Coronary artery (tissue), 2 donors: ENCODE measurements around the gene GAL3ST2.
"Not testable (repeated sequence)": the region's sequence is repeated elsewhere in the genome, so short reads cannot be mapped to it uniquely, and the experiment has no call there.

ENCODE experiments used
- DNase-seq: peaks from one replicate; pipeline ENCODE4 v3.0.0-alpha.2; 2017; ENCODE audit warnings: low spot score
- H3K27ac ChIP-seq, 2 donors: fragments of 200-600 bp; sonication (generic); one replicate each; pipeline ENCODE4 v1.5.1; 2016 to 2019
- H3K4me3 ChIP-seq: fragments of 200-600 bp; sonication (generic); 2 replicates; pipeline ENCODE4 v1.5.1; 2016; ENCODE audit warnings: mild to moderate bottlenecking, moderate library complexity
- TF ChIP-seq, protein P1 (sequence below): fragments of 200-600 bp; sonication (generic); IDR thresholded peaks from one replicate; pipeline ENCODE4 v1.5.1; 2019; ENCODE audit warnings: antibody characterized with exemption

GAL3ST2 gene

DNA sequence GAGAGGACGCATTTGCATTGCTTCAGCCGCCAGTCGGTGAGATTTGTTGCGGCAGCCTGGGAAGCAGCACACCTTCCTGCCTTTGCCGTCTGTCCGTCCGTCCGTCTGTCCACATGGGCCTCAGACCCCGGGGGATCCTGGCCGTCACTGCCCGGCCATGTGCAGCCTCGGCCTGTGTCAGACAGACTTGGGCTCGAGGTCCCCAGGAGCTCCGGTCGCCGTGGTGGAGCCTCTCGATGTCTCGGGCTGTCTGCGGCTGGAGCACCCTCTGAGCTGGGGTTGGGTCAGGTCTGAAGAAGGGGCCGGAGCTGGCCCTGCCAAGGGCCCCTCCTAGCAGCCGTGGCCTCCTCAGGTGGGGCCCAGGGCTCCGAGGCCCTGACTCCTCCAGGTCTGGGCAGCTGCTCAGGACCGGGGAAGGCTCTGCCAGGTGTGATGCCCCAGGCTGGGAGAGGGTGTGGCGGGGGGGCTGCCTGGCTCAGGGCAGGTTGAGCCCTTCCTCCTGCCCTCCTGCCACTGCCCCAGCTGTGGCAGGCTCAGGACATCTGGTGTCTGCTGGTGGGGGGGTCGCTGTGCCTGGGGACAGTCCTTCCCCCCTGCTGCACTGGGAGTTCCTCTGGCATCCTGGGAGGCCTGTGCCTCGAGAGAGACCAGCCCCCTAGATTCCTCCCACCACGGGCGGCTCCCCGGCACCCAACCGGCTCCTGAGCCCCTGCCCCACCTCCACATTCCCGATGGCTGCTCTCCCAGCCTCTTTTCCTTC, 44.2 kb downstream of the GAL3ST2 start:
- DNase-seq = peak; percentile 65
- Histone ChIP-seq H3K4me3 (no peak overlapping the region), H3K27ac (no peak overlapping the region)
- TF ChIP-seq, protein P1, sequence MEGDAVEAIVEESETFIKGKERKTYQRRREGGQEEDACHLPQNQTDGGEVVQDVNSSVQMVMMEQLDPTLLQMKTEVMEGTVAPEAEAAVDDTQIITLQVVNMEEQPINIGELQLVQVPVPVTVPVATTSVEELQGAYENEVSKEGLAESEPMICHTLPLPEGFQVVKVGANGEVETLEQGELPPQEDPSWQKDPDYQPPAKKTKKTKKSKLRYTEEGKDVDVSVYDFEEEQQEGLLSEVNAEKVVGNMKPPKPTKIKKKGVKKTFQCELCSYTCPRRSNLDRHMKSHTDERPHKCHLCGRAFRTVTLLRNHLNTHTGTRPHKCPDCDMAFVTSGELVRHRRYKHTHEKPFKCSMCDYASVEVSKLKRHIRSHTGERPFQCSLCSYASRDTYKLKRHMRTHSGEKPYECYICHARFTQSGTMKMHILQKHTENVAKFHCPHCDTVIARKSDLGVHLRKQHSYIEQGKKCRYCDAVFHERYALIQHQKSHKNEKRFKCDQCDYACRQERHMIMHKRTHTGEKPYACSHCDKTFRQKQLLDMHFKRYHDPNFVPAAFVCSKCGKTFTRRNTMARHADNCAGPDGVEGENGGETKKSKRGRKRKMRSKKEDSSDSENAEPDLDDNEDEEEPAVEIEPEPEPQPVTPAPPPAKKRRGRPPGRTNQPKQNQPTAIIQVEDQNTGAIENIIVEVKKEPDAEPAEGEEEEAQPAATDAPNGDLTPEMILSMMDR = no peak

DNA sequence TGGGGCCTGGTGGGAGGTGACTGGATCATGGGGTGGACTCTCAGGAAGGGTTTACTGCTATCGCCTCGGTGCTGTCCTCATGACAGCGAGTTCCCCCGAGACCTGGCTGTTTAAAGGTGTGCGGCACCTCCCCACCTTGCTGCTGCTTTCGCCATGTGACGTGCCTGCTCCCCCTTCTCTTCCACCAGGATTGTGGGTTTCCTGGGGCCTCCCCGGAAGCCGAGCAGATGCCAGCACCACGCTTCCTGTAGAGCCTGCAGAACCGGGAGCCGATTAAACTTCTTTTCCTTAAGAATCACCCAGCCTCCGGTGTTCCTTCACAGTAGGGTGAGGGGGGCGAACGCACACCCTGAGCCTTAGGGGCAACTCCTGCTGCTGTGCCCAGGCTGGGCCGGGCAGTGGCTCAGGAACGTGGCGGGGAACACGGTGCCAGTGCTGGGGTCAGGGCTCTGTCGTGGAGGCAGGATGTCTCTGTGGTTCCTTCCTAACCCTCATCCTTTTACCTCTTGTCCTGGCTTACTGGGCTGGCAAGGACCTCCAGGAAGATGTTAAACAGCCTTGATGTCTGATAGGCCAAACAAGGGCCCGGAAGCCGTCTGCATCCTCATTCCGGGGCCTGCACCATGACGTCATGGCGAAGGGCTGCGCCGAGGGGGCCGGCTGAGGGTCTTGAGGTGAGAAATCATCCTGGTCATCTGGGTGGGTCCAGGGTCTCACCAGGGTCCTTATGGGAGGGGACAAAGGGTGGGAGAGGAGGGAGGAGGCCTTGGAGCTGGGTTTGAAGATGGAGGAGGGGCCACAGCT, 45.0 kb downstream of the GAL3ST2 start:
- DNase-seq = peak; percentile 57
- TF ChIP-seq, protein P1 = no peak
- Histone ChIP-seq H3K27ac (no peak overlapping the region), H3K4me3 (no peak overlapping the region)

DNA sequence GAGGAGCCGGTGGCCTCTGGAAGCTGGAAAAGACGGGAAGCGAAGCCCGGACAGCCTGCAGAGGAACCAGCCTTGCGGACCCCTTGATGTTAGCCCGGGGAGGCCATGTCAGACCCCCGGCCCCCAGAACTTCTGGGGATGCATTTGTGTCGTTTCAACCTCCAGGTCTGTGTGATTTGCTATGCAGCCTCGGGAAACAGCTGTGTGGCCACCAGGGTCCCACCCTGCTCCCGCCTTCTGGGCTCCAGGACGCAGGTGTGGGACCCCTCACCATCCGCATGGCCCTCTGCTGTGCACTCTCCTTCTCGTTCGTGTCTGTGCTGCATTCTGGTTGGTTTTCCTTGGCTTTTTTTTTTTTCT, 45.6 kb downstream of the GAL3ST2 start:
- no peak overlapping the region for H3K4me3 ChIP-seq
- no peak overlapping the region for H3K27ac ChIP-seq
- TF ChIP-seq, protein P1 = no peak
- peak; percentile 59 for DNase-seq

DNA sequence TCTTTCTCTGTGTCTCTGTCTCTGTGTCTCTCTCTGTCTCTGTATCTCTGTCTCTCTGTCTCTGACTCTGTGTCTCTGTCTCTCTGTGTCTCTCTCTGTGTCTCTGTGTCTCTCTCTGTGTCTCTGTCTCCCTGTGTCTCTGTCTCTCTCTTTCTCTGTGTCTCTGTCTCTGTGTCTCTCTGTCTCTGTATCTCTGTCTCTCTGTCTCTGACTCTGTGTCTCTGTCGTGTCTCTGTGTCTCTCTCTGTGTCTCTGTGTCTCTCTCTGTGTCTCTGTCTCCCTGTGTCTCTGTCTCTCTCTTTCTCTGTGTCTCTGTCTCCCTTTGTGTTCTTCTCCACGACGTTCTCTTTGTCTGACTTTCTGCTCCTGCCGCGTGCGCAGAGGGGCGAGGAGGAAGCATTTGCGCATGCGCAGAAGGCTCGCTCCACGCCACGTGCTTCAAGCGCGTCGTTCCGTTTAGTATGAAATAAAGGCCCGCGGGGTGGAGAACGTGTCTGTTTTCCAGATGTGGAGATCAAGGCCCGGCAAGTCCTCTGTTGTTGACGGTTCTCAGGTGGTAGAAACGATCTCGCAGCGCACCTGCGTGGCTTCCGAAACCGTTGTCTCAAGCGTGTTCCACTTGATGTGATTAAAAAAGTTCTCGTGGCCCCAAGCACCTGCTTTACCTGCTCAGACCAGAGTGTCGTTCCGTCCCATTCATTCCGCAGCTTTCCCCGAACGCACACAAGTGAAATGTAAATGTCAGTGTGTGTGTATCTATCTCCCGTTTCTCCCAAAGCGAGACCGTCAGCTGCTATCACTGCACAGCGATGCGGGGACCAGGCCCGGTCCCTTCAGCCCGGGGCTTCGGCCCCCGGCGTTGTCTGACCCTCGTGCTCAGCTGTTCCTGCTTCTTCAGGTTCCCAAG, 47.2 kb downstream of the GAL3ST2 start:
- H3K4me3 ChIP-seq, H3K27ac ChIP-seq: not testable (repeated sequence)
- peak; percentile 55 for DNase-seq

DNA sequence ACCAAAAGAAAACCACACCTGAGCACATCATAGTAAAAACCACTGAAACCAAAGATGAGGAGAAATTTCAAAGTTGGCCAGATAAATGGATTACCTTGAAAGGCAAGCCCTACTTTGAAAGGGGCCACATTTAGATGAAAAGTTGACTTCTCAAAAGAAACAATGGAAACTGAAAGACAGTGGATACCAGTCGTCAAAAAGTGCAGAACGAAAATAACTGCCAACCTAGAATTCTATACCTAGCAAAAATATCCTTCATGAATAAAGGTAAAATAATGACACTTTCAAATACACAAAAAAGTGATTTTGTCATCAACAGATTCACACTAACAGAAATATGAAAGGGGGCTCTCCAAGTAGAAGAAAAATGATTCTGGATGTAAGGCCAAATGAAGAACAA, 50.8 kb downstream of the GAL3ST2 start:
- H3K4me3 ChIP-seq = no peak overlapping the region
- DNase-seq = no peak
- no peak overlapping the region for H3K27ac ChIP-seq
- TF ChIP-seq, protein P1 = no peak

DNA sequence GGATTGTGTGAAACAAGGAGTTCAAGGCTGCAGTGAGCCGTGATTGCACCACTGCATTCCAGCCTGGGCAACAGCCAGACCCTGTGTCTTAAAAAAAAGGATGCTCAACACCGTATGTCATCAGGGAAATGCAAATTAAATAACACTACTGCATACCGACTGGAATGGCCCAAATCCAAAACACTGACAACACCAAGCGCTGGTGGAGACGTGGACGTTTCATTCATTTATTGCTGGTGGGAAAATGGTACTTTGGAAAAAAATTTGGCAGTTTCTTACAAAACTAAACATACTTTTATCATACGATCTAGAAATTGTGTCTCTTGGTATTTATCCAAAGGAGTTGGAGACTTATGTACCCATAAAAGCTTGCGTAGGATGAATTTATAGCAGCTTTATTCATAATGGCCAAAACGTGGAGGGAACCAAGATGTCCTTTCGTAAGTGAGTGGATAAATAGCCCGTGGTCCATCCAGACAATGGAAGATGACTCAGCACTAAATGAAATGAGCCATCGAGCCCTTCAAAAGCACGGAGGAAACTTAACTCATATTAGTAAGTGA, 56.6 kb downstream of the GAL3ST2 start:
- no peak overlapping the region for H3K27ac ChIP-seq
- H3K4me3 ChIP-seq = no peak overlapping the region
- TF ChIP-seq, protein P1 = no peak
- peak; percentile 14 for DNase-seq

DNA sequence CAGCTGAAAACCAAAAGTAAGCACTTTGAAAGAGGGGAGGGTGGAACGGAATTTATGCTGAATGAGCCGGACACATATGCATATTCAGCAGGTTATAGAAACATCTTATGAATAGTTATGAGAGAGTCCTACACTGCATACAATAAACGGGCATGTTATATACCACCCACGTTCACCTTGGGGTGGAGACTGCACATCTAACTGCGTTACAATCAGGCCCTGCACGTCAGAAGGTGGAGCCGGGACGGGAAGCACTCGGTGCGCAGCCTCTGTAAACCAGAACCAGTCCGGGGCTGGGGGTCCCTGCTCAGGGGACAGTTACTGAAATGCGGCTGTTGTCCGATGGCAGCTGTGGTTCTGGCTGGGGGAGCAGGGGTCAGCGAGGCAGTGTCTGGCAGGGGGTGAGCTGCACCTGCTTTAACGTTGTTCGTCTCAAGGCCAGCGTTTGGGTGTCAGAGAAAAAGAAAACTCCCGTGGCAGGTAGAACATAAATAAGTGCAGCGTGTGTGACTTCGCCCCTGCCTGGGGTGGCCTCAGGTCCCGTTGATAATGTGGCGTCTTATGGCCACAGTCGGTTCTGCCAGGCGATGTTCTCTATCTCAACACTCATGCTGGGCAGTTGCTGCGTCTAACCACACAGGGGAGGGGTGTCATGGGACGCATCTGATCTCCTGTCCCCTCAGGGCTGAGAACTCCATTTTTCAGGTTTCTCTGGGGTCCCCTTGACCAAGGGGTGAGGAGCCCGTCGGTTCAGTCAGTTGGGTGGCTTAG, 57.3 kb downstream of the GAL3ST2 start:
- H3K4me3 ChIP-seq, H3K27ac ChIP-seq: not testable (repeated sequence)
- peak; percentile 29 for DNase-seq
